IMR-90 (cell line): Measurements from ENCODE around the gene MEP1B. TPM values are rescaled to one million over a fixed set of nuclear protein-coding genes. Genes with fewer than 3 reads are reported as not detected.

ENCODE experiments used
- ATAC-seq: fragments of 200-7000 bp; cut with Tn5 transposase; 2 replicates; pipeline ENCODE4 v1.9.1; 2020; ENCODE audit warnings: low read depth, mild to moderate bottlenecking, moderate library complexity
- BruUV-seq: library from RNA; stranded (reverse); fragments of 400-500 nt; replicated peaks from 2 replicates; lab custom pipeline; 2021; lab: Mats Ljungman, UMichigan
- CTCF ChIA-PET: fragments of 300-600 bp; formaldehyde crosslinking; extraction: SDS; loops from one replicate; lab custom pipeline; 2021; ENCODE audit warnings: antibody characterized with exemption; lab: Yijun Ruan, JAX
- POLR2A ChIA-PET: fragments of 300-600 bp; sonication (Branson Sonifier 250); formaldehyde crosslinking; loops from one replicate; lab custom pipeline; 2022; ENCODE audit warnings: antibody characterized with exemption; ENCODE audit not compliant: unreplicated experiment; lab: Charles Lee
- DNase-seq: peaks from one replicate; pipeline ENCODE4 v3.0.0; 2013
- H2AFZ ChIP-seq: replicated peaks from 2 replicates; pipeline ENCODE3; 2013; ENCODE audit warnings: low read length, mild to moderate bottlenecking; ENCODE audit not compliant: poor library complexity
- H2AK5ac ChIP-seq: 2 replicates; pipeline ENCODE4 v1.6.1; 2013; ENCODE audit warnings: low read depth, low read length, inconsistent platforms
- H2AK9ac ChIP-seq: replicated peaks from 2 replicates; pipeline ENCODE3; 2013; ENCODE audit warnings: mild to moderate bottlenecking, low read depth, low read length, moderate library complexity; ENCODE audit not compliant: poor library complexity
- H2BK120ac ChIP-seq: 2 replicates; pipeline ENCODE4 v1.6.1; 2013; ENCODE audit warnings: low read depth, low read length, inconsistent platforms
- H2BK15ac ChIP-seq: 3 replicates; pipeline ENCODE4 v1.6.1; 2013; ENCODE audit warnings: low read depth, low read length, inconsistent platforms
- H2BK20ac ChIP-seq: 2 replicates; pipeline ENCODE4 v1.6.1; 2013; ENCODE audit warnings: low read depth, mild to moderate bottlenecking, inconsistent platforms, low read length, moderate library complexity
- H2BK5ac ChIP-seq: 2 replicates; pipeline ENCODE4 v1.6.1; 2013; ENCODE audit warnings: mild to moderate bottlenecking, low read depth, low read length, inconsistent platforms; ENCODE audit not compliant: poor library complexity, severe bottlenecking
- H3K14ac ChIP-seq: replicated peaks from 2 replicates; pipeline ENCODE4 v1.6.1; 2013; ENCODE audit warnings: low read depth, low read length, inconsistent platforms
- H3K18ac ChIP-seq: 2 replicates; pipeline ENCODE4 v1.6.1; 2013; ENCODE audit warnings: low read depth, low read length, control low read depth
- H3K23ac ChIP-seq: 2 replicates; pipeline ENCODE4 v1.6.1; 2013; ENCODE audit warnings: low read depth, low read length, inconsistent platforms
- H3K27ac ChIP-seq: 2 replicates; pipeline ENCODE4 v1.5.1; 2013; ENCODE audit warnings: mild to moderate bottlenecking, control low read depth, low read length; ENCODE audit not compliant: insufficient read depth
- H3K27me3 ChIP-seq: 2 replicates; pipeline ENCODE4 v1.6.1; 2013; ENCODE audit warnings: low read length; ENCODE audit not compliant: control insufficient read depth, insufficient read depth
- H3K36me3 ChIP-seq: 2 replicates; pipeline ENCODE4 v1.6.1; 2013; ENCODE audit warnings: low read length, mixed read lengths; ENCODE audit not compliant: control insufficient read depth, insufficient read depth
- H3K4ac ChIP-seq: 2 replicates; pipeline ENCODE4 v1.6.1; 2013; ENCODE audit warnings: low read depth, low read length, inconsistent platforms
- H3K4me1 ChIP-seq: 2 replicates; pipeline ENCODE4 v1.6.1; 2013; ENCODE audit warnings: low read length, mixed read lengths; ENCODE audit not compliant: control insufficient read depth, insufficient read depth
- H3K4me2 ChIP-seq: 2 replicates; pipeline ENCODE4 v1.6.1; 2013; ENCODE audit warnings: low read depth, mild to moderate bottlenecking, control low read depth, low read length, moderate library complexity
- H3K4me3 ChIP-seq: 2 replicates; pipeline ENCODE4 v1.5.1; 2013; ENCODE audit warnings: low read depth, mild to moderate bottlenecking, control low read depth, low read length, moderate library complexity; ENCODE audit not compliant: insufficient read depth
- H3K56ac ChIP-seq: 2 replicates; pipeline ENCODE4 v1.6.1; 2013; ENCODE audit warnings: low read length, inconsistent platforms; ENCODE audit not compliant: insufficient read depth; ENCODE audit errors: extremely low read depth
- H3K79me1 ChIP-seq, 2 experiments: 2 replicates each; pipeline ENCODE4 v1.6.1; 2013; ENCODE audit warnings: low read length in 2 of 2, inconsistent platforms in 1 of 2, low read depth in 1 of 2
- H3K9ac ChIP-seq: 2 replicates; pipeline ENCODE4 v1.6.1; 2013; ENCODE audit warnings: low read depth, low read length, control low read depth
- H3K9me1 ChIP-seq: 2 replicates; pipeline ENCODE4 v1.6.1; 2013; ENCODE audit warnings: low read length, inconsistent platforms; ENCODE audit not compliant: insufficient read depth
- H3K9me3 ChIP-seq: 2 replicates; pipeline ENCODE4 v1.6.1; 2013; ENCODE audit warnings: low read length; ENCODE audit not compliant: control insufficient read depth, insufficient read depth
- H4K20me1 ChIP-seq: 2 replicates; pipeline ENCODE4 v1.6.1; 2013; ENCODE audit warnings: low read length, inconsistent platforms; ENCODE audit not compliant: insufficient read depth
- H4K5ac ChIP-seq: 2 replicates; pipeline ENCODE4 v1.6.1; 2013; ENCODE audit warnings: mild to moderate bottlenecking, low read depth, low read length, control low read depth
- H4K8ac ChIP-seq, 2 experiments: 2 replicates each; pipeline ENCODE4 v1.6.1; 2013; ENCODE audit warnings: low read depth in 2 of 2, low read length in 2 of 2, control low read depth in 1 of 2, inconsistent platforms in 1 of 2
- H4K91ac ChIP-seq: 2 replicates; pipeline ENCODE4 v1.6.1; 2013; ENCODE audit warnings: low read depth, low read length, inconsistent platforms; ENCODE audit not compliant: insufficient read depth
- CEBPB ChIP-seq: IDR thresholded peaks from 2 replicates; pipeline ENCODE4 v1.6.1; 2012; ENCODE audit warnings: low read depth, low read length, improper control_type of control experiment
- CHD1 ChIP-seq: IDR thresholded peaks from 2 replicates; pipeline ENCODE4 v1.6.1; 2012; ENCODE audit warnings: low read depth, low read length, improper control_type of control experiment
- MAFK ChIP-seq: IDR thresholded peaks from 2 replicates; pipeline ENCODE4 v1.6.1; 2012; ENCODE audit warnings: low read depth, low read length, improper control_type of control experiment
- MXI1 ChIP-seq: IDR thresholded peaks from 2 replicates; pipeline ENCODE4 v1.6.1; 2012; ENCODE audit warnings: low read depth, mild to moderate bottlenecking, low read length, moderate library complexity, borderline replicate concordance
- POLR2A ChIP-seq: IDR thresholded peaks from 2 replicates; pipeline ENCODE4 v1.6.1; 2012; ENCODE audit warnings: mild to moderate bottlenecking, low read depth, low read length
- RAD21 ChIP-seq: IDR thresholded peaks from 2 replicates; pipeline ENCODE4 v1.6.1; 2012; ENCODE audit warnings: low read length, improper control_type of control experiment
- WGBS, 2 experiments: methylation state at CpG; one replicate each; pipeline versions ENCODE4 v1.1.5 to v1.1.7; 2013; ENCODE audit warnings: missing lambda C conversion rate in 2 of 2; ENCODE audit not compliant: insufficient read length in 1 of 2; ENCODE audit errors: extremely low coverage in 2 of 2; 5-methylcytosine and 5-hydroxymethylcytosine counted together
- dilution Hi-C: fragments of 300-500 bp; cut with HindIII; formaldehyde crosslinking; loops from one replicate; pipeline ENCODE4 v1.14.3; 2018; ENCODE audit warnings: low sequenced_read_pairs; ENCODE audit not compliant: unreplicated experiment
- in situ Hi-C: fragments of 300-500 bp; cut with MboI; formaldehyde crosslinking; loops from 3 replicates; pipeline ENCODE4 v1.14.3; 2019; ENCODE audit warnings: low sequenced_read_pairs, inconsistent platforms, mixed read lengths
- intact Hi-C: fragments of 100-400 bp; cut with micrococcal nuclease; formaldehyde crosslinking; loops from 2 replicates; pipeline ENCODE4 v1.10.0; 2022
- microRNA-seq, 2 experiments: library from miRNA; stranded (forward) in 1 of 2; unstranded in 1 of 2; fragments of 10-50 nt in 1 of 2; fragments of <30 nt in 1 of 2; gene quantifications in 1 of 2; microRNA quantifications in 1 of 2; one replicate each; pipeline versions ENCODE3 to v1.1.0; 2013 to 2020; ENCODE audit not compliant: insufficient read depth in 1 of 2, insufficient read length in 1 of 2, unreplicated experiment in 1 of 2
- polyA plus RNA-seq, 3 experiments: library from polyadenylated mRNA; depleted of rRNA; stranded (reverse); fragments of >200 nt; gene quantifications; 2 replicates each; pipeline ENCODE4 v1.2.3, GENCODE V29; 2012; ENCODE audit warnings: low replicate concordance in 1 of 3
- small RNA-seq, 5 experiments: library from RNA; depleted of rRNA; stranded (forward); fragments of <200 nt; gene quantifications; one replicate each; pipeline ENCODE3, GENCODE V24; 2012
- total RNA-seq: library from RNA; depleted of rRNA; stranded (reverse); fragments of >200 nt; gene quantifications from 2 replicates; pipeline ENCODE4 v1.2.3, GENCODE V29; 2012; rRNA removed
- TF ChIP-seq, protein P1 (sequence below): conservative IDR thresholded peaks from 2 replicates; pipeline ENCODE4 v1.5.1; 2012; ENCODE audit warnings: mild to moderate bottlenecking, low read depth, low read length, improper control_type of control experiment
- TF ChIP-seq, protein P2 (sequence below): fragments of 150-350 bp; IDR thresholded peaks from 2 replicates; pipeline ENCODE4 v1.6.1; 2017; ENCODE audit warnings: mild to moderate bottlenecking, antibody characterized with exemption, low read length, low read depth

MEP1B gene
- total and polyA plus RNA-seq, 2 of the 4 experiments (the other 2 are of a cell fraction): not detected

DNA sequence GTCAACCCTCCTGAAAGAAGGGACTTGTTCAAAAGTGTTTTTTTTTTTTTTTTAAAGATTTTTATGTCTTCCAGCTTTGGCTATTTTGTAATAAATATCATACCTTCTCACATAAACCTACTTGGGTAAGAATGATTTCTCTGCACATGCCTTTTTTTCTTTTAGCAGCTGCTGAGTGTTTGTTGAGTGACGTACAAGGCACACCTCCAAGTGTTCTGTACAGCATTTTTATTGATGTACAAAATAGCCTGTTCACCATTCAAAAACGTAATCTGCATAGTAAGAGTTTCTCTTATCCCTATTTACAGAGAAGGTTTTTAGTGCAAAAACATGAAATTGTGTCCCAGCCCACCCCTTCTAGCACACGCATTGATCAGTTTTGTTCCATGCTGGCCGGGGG, 77.6 kb downstream of the MEP1B start:
- Histone ChIP-seq H2BK5ac (no peak overlapping the region), H3K27ac (no peak overlapping the region), H4K91ac (no peak overlapping the region), H3K9ac (no peak overlapping the region), H3K27me3 (no peaks in the 10 kb centered on the region), H3K36me3 (peaks cover 1% of the 10 kb centered on the region; the same call in 1 of the 2 replicates), H4K5ac (no peak overlapping the region), H3K4me3 (no peak overlapping the region), H3K4me1 (peaks cover 2% of the 10 kb centered on the region; the same call in 1 of the 2 replicates), H3K79me1 (no peaks in the 10 kb centered on the region), H3K18ac (no peak overlapping the region), H3K9me1 (no peaks in the 10 kb centered on the region), H3K4me2 (no peak overlapping the region), H2BK120ac (no peak overlapping the region), H3K23ac (no peak overlapping the region), H3K9me3 (no peaks in the 10 kb centered on the region), H2BK20ac (no peak overlapping the region), H4K8ac (no peak overlapping the region), H4K20me1 (no peaks in the 10 kb centered on the region), H2BK15ac (no peak overlapping the region), H2AK9ac (no peak overlapping the region), H3K56ac (no peak overlapping the region), H3K4ac (no peak overlapping the region), H2AFZ (no peak overlapping the region), H3K14ac (no peak overlapping the region), H2AK5ac (no peak overlapping the region)
- intact Hi-C loops: no loop called here
- CTCF ChIA-PET: interaction anchor here (1.2 kb wide), 1 partner anchor 203 kb away, joined by 5 read pairs; the partner anchor contains the start of gene GAREM1
- TF ChIP-seq MXI1 (no peak), RAD21 (no peak), CHD1 (no peak), CEBPB (no peak), POLR2A (no peak), MAFK (no peak)
- TF ChIP-seq, protein P1, sequence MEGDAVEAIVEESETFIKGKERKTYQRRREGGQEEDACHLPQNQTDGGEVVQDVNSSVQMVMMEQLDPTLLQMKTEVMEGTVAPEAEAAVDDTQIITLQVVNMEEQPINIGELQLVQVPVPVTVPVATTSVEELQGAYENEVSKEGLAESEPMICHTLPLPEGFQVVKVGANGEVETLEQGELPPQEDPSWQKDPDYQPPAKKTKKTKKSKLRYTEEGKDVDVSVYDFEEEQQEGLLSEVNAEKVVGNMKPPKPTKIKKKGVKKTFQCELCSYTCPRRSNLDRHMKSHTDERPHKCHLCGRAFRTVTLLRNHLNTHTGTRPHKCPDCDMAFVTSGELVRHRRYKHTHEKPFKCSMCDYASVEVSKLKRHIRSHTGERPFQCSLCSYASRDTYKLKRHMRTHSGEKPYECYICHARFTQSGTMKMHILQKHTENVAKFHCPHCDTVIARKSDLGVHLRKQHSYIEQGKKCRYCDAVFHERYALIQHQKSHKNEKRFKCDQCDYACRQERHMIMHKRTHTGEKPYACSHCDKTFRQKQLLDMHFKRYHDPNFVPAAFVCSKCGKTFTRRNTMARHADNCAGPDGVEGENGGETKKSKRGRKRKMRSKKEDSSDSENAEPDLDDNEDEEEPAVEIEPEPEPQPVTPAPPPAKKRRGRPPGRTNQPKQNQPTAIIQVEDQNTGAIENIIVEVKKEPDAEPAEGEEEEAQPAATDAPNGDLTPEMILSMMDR: no peak
- TF ChIP-seq, protein P2, sequence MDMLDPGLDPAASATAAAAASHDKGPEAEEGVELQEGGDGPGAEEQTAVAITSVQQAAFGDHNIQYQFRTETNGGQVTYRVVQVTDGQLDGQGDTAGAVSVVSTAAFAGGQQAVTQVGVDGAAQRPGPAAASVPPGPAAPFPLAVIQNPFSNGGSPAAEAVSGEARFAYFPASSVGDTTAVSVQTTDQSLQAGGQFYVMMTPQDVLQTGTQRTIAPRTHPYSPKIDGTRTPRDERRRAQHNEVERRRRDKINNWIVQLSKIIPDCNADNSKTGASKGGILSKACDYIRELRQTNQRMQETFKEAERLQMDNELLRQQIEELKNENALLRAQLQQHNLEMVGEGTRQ: no peak
- in situ Hi-C loops: no loop called here
- POLR2A ChIA-PET: no interaction called here
- WGBS, 2 experiments: 83% methylated on average over 2 of the region's 4 CpGs; no CpG with 5 or more reads in 1 of the 2 experiments
- dilution Hi-C loops: no loop called here
- no TSS peak for BruUV-seq
- ATAC-seq: no peak
- DNase-seq: no peak

Small RNA genes within 50 kb of the gene (microRNA-seq; reads per million reads assigned to microRNA genes)
- gene RF00019 (ENCODE audit: insufficient read depth, insufficient read length): not detected
- gene RNA5SP453 (ENCODE audit: insufficient read depth, insufficient read length): not detected

Small RNA genes within 50 kb of the gene (small RNA-seq; reads per million reads assigned to genes)
- 0 reads per million in 5 experiments for gene RF00019
- 0 to 1.1 (median 0) reads per million in 5 experiments for gene RNA5SP453

Other genes starting within 250 kb of the MEP1B start
- gene TRAPPC8, start 246.9 kb upstream of the MEP1B start, total RNA-seq: 50.0 and 54.3 TPM in 2 replicates
- gene TRAPPC8, start 246.9 kb upstream of the MEP1B start, polyA plus RNA-seq (2012; rRNA removed): 17.7 and 21.8 TPM in 2 replicates
- gene RNF125, start 171.2 kb upstream of the MEP1B start, total RNA-seq: under 0.01 TPM in 2 replicates
- gene RNF125, start 171.2 kb upstream of the MEP1B start, polyA plus RNA-seq (2012; rRNA removed): 0.09 and 0.10 TPM in 2 replicates
- gene RNF138, start 98.2 kb upstream of the MEP1B start, total RNA-seq: 36.0 and 44.7 TPM in 2 replicates
- gene RNF138, start 98.2 kb upstream of the MEP1B start, polyA plus RNA-seq (2012; rRNA removed): 18.1 and 20.2 TPM in 2 replicates